Activated CD8-positive, alpha-beta memory T cell treated with anti-CD3 and anti-CD28 coated beads, Interleukin-2, amount 50 U/mL, for 1 hour (primary cell): Measurements from ENCODE around the gene USP28.
"Not testable (repeated sequence)": the region's sequence is repeated elsewhere in the genome, so short reads cannot be mapped to it uniquely, and the experiment has no call there.

Source experiments
- DNase-seq: peaks from one replicate; pipeline ENCODE4 v3.0.0-alpha.2; 2020; ENCODE audit errors: extremely low read depth

The USP28 gene

GRCh38 chr11:113835306-113835705 is 40.1 kb downstream of the USP28 start:
- no peak for DNase-seq

- DNase-seq, result no peak
Measured at GRCh38 chr11:113833151-113833550, 42.2 kb downstream of the USP28 start.

- no peak for DNase-seq
Measured at GRCh38 chr11:113831314-113831713, 44.1 kb downstream of the USP28 start.

- no peak for DNase-seq
Measured at GRCh38 chr11:113829751-113830150, 45.6 kb downstream of the USP28 start.

- DNase-seq, result no peak
Measured at GRCh38 chr11:113828191-113828590, 47.2 kb downstream of the USP28 start.

GRCh38 chr11:113827477-113827876 is 47.9 kb downstream of the USP28 start:
- no peak for DNase-seq

- DNase-seq, result no peak
Measured at GRCh38 chr11:113818426-113818825, 56.9 kb downstream of the USP28 start.

GRCh38 chr11:113817626-113818025 is 57.7 kb downstream of the USP28 start:
- DNase-seq, result no peak

GRCh38 chr11:113817162-113817561 is 58.2 kb downstream of the USP28 start:
- DNase-seq, result no peak

- DNase-seq, result no peak
Measured at GRCh38 chr11:113814181-113814580, 61.2 kb downstream of the USP28 start.

- no peak for DNase-seq
Measured at GRCh38 chr11:113808931-113809330, 66.4 kb downstream of the USP28 start.

GRCh38 chr11:113806406-113806805 is 69.0 kb downstream of the USP28 start:
- DNase-seq, result no peak

- no peak for DNase-seq
Measured at GRCh38 chr11:113805640-113806039, 69.7 kb downstream of the USP28 start.

GRCh38 chr11:113802621-113803020 is 72.8 kb downstream of the USP28 start:
- DNase-seq, result no peak

- no peak for DNase-seq
Measured at GRCh38 chr11:113796663-113797259, 78.6 kb downstream of the USP28 start.

- no peak for DNase-seq
Measured at GRCh38 chr11:113789675-113790320, 85.6 kb downstream of the USP28 start.

GRCh38 chr11:113789016-113789415 is 86.4 kb downstream of the USP28 start:
- DNase-seq, result not testable (repeated sequence)

- no peak for DNase-seq
Measured at GRCh38 chr11:113782134-113782533, 93.2 kb downstream of the USP28 start.

GRCh38 chr11:113781682-113782081 is 93.7 kb downstream of the USP28 start:
- no peak for DNase-seq

- DNase-seq, result no peak
Measured at GRCh38 chr11:113779496-113779895, 95.9 kb downstream of the USP28 start, which contains the start of gene CLDN25. CLDN25 (plus strand) TSS chr11:113779796; CDS start chr11:113779796, 0 bp downstream.

GRCh38 chr11:113778111-113778910 is 97.1 kb downstream of the USP28 start:
- no peak for DNase-seq

GRCh38 chr11:113774174-113774503 is 101.2 kb downstream of the USP28 start:
- no peak for DNase-seq
